GM10248 (cell line): ENCODE data around the gene RNLS.

Experiments
- CTCF ChIA-PET: fragments of 300-600 bp; sonication (Branson Sonifier 250); formaldehyde crosslinking; extraction: SDS; loops from one replicate; lab custom pipeline; 2021; ENCODE audit warnings: antibody characterized with exemption; lab: Yijun Ruan, JAX
- POLR2A ChIA-PET: fragments of 350-650 bp; sonication (Branson Sonifier 250); formaldehyde crosslinking; extraction: SDS; loops from one replicate; lab custom pipeline; 2020; ENCODE audit warnings: antibody characterized with exemption; lab: Yijun Ruan, JAX
- DNase-seq: peaks from one replicate; pipeline ENCODE4 v3.0.0; 2012; ENCODE audit errors: extremely low spot score
- TF ChIP-seq, protein P1 (sequence below): IDR thresholded peaks from 2 replicates; pipeline ENCODE4 v1.5.1; 2012; ENCODE audit warnings: mild to moderate bottlenecking, low read depth; ENCODE audit errors: extremely low read depth, missing control alignments, control extremely low read depth

RNLS gene

DNA sequence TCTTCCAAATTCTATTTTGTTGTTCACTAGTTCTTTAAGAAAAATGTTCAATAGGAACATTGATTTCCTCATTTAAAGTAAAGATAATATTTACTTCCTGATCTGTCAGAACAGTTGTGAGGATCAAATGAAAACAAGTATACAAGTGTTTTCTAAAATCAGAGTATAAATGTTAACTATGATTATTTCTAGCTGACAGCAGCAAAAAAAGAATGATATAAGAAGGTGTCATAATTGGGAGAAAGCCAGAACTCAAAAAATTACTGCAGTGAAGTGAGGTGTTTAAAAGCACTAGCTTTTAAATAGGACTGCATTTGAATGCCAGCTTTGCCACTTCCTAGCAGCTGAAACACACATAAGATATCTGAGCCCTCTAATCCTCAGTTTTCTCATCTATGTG, 283.3 kb downstream of the RNLS start:
- POLR2A ChIA-PET = no interaction called here
- TF ChIP-seq, protein P1, sequence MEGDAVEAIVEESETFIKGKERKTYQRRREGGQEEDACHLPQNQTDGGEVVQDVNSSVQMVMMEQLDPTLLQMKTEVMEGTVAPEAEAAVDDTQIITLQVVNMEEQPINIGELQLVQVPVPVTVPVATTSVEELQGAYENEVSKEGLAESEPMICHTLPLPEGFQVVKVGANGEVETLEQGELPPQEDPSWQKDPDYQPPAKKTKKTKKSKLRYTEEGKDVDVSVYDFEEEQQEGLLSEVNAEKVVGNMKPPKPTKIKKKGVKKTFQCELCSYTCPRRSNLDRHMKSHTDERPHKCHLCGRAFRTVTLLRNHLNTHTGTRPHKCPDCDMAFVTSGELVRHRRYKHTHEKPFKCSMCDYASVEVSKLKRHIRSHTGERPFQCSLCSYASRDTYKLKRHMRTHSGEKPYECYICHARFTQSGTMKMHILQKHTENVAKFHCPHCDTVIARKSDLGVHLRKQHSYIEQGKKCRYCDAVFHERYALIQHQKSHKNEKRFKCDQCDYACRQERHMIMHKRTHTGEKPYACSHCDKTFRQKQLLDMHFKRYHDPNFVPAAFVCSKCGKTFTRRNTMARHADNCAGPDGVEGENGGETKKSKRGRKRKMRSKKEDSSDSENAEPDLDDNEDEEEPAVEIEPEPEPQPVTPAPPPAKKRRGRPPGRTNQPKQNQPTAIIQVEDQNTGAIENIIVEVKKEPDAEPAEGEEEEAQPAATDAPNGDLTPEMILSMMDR = no peak
- CTCF ChIA-PET = interaction anchor here (0.8 to 1.4 kb wide), 5 partner anchors 11 to 93 kb away, joined by 3 to 4 read pairs (median 3); no protein-coding TSS in a partner anchor
- DNase-seq = no peak

DNA sequence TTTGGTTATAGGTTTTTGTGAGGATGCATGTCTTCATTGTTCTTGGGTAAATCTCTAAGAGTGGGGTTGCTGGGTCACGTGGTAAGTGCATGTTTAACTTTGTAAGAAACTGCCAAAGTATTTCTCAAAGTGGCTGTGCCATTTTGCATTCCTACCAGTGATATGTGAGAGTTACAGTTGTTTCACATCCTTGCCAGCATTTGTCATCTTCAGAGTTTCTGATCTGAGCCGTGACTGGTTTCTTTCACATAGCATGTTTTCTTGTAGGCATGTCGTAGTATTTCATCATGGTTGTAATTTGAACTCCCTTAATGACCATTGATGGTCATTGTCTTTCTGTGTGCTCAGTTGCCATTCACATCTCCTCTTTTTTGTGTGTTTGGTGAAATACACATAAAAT, 286.0 kb downstream of the RNLS start:
- ChIA-PET POLR2A (no interaction called here), CTCF (no interaction called here)
- TF ChIP-seq, protein P1 = no peak
- DNase-seq = no peak

GRCh38 chr10:88293651-88294230, 289.4 kb downstream of the RNLS start:
- DNase-seq = no peak
- TF ChIP-seq, protein P1 = no peak
- CTCF ChIA-PET = interaction anchor here (1.9 to 3.6 kb wide), 5 partner anchors 10 to 96 kb away, joined by 5 to 14 read pairs (median 10); no protein-coding TSS in a partner anchor
- POLR2A ChIA-PET = no interaction called here

DNA sequence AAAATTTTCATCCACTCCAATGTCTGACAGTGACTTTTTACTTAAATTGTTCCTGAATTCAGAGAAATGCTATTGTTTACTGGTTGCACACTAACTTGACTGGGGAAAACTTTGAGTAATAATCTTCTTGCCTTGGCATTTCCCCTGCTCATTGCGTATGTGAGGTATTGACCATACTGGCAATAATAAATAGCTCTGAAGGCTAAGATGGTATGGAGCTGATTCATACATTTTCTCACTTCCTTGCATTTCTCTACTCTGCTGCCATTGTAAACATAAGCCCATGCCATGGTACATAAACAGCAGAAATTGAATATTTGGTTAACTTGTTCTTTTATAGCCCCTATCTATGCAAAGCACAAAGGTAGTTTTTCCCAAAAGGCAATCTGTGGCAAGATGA, 290.0 kb downstream of the RNLS start:
- CTCF ChIA-PET = interaction anchor here (1.3 to 3.6 kb wide), 6 partner anchors 10 to 434 kb away, joined by 4 to 14 read pairs (median 8); no protein-coding TSS in a partner anchor
- TF ChIP-seq, protein P1 = no peak
- DNase-seq = no peak
- POLR2A ChIA-PET = no interaction called here

DNA sequence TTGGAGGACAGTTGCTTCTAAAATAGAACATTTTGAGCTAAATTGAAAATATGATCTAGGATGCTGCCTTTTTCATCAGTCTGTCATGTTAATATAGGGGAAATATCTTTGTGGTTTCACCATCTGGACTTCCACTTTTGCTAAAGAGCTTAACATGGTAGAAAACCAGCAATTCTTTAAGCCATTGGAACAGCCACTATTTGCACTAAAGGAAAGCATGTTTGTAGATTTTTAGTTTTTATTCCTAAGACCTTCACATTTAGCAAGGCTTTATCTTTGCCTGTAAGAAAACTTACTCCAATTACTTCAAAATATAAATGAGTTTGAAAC, 291.0 kb downstream of the RNLS start:
- ChIA-PET CTCF (interaction anchor here (0.9 to 3.6 kb wide), 7 partner anchors 9 to 433 kb away, joined by 3 to 14 read pairs (median 7); no protein-coding TSS in a partner anchor), POLR2A (no interaction called here)
- TF ChIP-seq, protein P1 = no peak
- DNase-seq = no peak

DNA sequence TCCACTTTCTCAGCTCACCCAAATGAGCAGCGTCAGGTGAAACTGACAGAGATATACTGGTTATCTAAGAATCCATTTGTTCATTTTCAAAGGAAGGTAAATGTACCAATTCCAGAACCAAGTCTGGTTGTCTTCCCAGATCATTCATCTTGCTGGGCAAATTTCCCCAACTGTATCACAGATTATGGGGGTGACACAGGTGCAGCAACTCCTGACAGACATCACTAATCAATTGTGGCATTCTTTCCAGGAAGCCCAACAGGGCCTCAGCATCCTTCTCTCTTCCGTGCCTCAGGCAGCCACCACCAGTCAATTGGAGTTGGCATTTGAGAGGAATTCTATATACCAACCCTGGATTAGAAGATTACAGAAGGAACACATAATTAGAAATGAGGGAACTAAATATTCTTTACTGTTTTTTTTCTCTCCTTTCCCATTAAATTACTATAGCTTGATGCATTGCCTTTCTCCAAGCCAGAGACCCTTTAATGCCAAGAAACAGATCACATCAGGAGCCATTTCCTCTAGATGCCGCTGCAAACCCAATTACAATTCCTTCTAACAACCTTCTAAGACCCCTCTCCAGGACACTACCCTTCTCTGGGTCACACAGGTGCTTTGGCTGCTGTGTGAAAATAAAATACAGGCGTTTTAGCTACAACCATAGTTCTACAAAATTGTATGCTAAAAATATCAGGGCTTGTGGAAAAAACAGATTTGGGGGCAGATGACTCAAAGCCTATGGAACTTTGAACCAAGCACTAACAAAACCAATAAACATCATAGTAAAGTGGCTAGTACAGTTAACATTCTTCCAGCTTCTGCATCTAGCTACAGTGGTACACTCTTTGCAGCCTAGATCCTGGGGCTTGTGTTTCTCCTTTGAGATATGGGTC, 291.6 kb downstream of the RNLS start:
- DNase-seq = no peak
- CTCF ChIA-PET = interaction anchor here (0.9 to 3.6 kb wide), 7 partner anchors 8 to 432 kb away, joined by 3 to 14 read pairs (median 7); no protein-coding TSS in a partner anchor
- POLR2A ChIA-PET = no interaction called here
- TF ChIP-seq, protein P1 = peak; percentile 11
